HepG2 (cell line): ENCODE data around the gene NME7. TPM values are rescaled to one million over a fixed set of nuclear protein-coding genes. Genes with fewer than 3 reads are reported as not detected.

Source experiments
- ATAC-seq: fragments of 200-7000 bp; cut with Tn5 transposase; 3 replicates; pipeline ENCODE4 v1.9.1; 2020; ENCODE audit warnings: mild to moderate bottlenecking, moderate library complexity
- BruUV-seq: library from RNA; stranded (reverse); fragments of 400-500 nt; replicated peaks from 2 replicates; lab custom pipeline; 2021; lab: Mats Ljungman, UMichigan
- CTCF ChIA-PET: fragments of 300-600 bp; formaldehyde crosslinking; extraction: SDS; loops from one replicate; lab custom pipeline; 2021; ENCODE audit warnings: low total read pairs, inconsistent platforms, low intra/inter-chr PET ratio; lab: Yijun Ruan, JAX
- POLR2A ChIA-PET: fragments of 350-600 bp; sonication (Branson Sonifier 250); formaldehyde crosslinking; loops from one replicate; lab custom pipeline; 2020; ENCODE audit warnings: antibody characterized with exemption, inconsistent platforms; lab: Yijun Ruan, JAX
- DNase-seq: peaks from one replicate; pipeline ENCODE4 v3.0.0-alpha.2; 2015; ENCODE audit warnings: low spot score
- FAIRE-seq: peaks from 3 replicates; lab custom pipeline; 2011; peaks lifted over from hg19 to GRCh38; lab: Jason Lieb, UNC
- H2AFZ ChIP-seq: one replicate; pipeline ENCODE4 v1.6.1; 2011; ENCODE audit warnings: low read length, inconsistent platforms
- H3K27ac ChIP-seq: fragments of 300-600 bp; 3 replicates; pipeline ENCODE4 v1.8.0; 2011; ENCODE audit warnings: mixed run types, mild to moderate bottlenecking, mixed read lengths, low read length, inconsistent platforms; ENCODE audit not compliant: insufficient read depth; ENCODE audit errors: extremely low read length
- H3K27me3 ChIP-seq, 2 experiments: fragments of 200-600 bp in 1 of 2; 2 replicates in 1 of 2; 3 replicates in 1 of 2; pipeline versions ENCODE4 v1.6.0 to v1.8.0; 2011; ENCODE audit warnings: low read length in 2 of 2, mild to moderate bottlenecking in 2 of 2, moderate library complexity in 2 of 2, inconsistent platforms in 1 of 2; ENCODE audit not compliant: insufficient read depth in 2 of 2, control insufficient read depth in 1 of 2
- H3K36me3 ChIP-seq, 2 experiments: fragments of 200-600 bp in 1 of 2; replicated peaks in 1 of 2; 2 replicates in 1 of 2; 3 replicates in 1 of 2; pipeline versions ENCODE4 v1.5.1 to v1.8.0; 2011; ENCODE audit warnings: low read length in 2 of 2, inconsistent platforms in 1 of 2; ENCODE audit not compliant: insufficient read depth in 2 of 2, control insufficient read depth in 1 of 2
- H3K4me1 ChIP-seq: 2 replicates; pipeline ENCODE4 v1.5.1; 2012; ENCODE audit warnings: low read length, inconsistent platforms; ENCODE audit not compliant: insufficient read depth
- H3K4me2 ChIP-seq: 2 replicates; pipeline ENCODE4 v1.6.0; 2011; ENCODE audit warnings: low read depth, low read length, inconsistent platforms
- H3K4me3 ChIP-seq, 3 experiments: fragments of 200-600 bp in 1 of 3; sonication (generic), shearing (Covaris generic) in 1 of 3; replicated peaks in 1 of 3; 2 replicates each; pipeline ENCODE4 v1.5.1; 2011 to 2016; ENCODE audit warnings: low read length in 3 of 3, inconsistent platforms in 2 of 3, low read depth in 2 of 3, mild to moderate bottlenecking in 2 of 3, control low read depth in 1 of 3, mixed read lengths in 1 of 3; ENCODE audit not compliant: insufficient read depth in 1 of 3
- H3K79me2 ChIP-seq: one replicate; pipeline ENCODE4 v1.6.1; 2011; ENCODE audit warnings: low read length, inconsistent platforms; ENCODE audit not compliant: insufficient read depth
- H3K9ac ChIP-seq: 2 replicates; pipeline ENCODE4 v1.6.0; 2011; ENCODE audit warnings: mild to moderate bottlenecking, low read depth, low read length, inconsistent platforms; ENCODE audit not compliant: insufficient read depth
- H3K9me3 ChIP-seq: 2 replicates; pipeline ENCODE4 v1.5.1; 2012; ENCODE audit warnings: mild to moderate bottlenecking, low read length
- H4K20me1 ChIP-seq: 2 replicates; pipeline ENCODE4 v1.6.0; 2011; ENCODE audit warnings: inconsistent platforms, mild to moderate bottlenecking, low read length, moderate library complexity; ENCODE audit not compliant: insufficient read depth
- CHD4 ChIP-seq: fragments of 200-600 bp; sonication (generic); IDR thresholded peaks from 2 replicates; pipeline ENCODE4 v1.7.0; 2017; ENCODE audit warnings: mild to moderate bottlenecking, low read length, borderline replicate concordance
- MXD1 ChIP-seq: sonication (generic); formaldehyde crosslinking; IDR thresholded peaks from 2 replicates; pipeline ENCODE4 v1.4.0; 2020; ENCODE audit warnings: mild to moderate bottlenecking, missing genetic modification reagents
- PHF8 ChIP-seq: sonication (generic); formaldehyde crosslinking; IDR thresholded peaks from 2 replicates; pipeline ENCODE4 v1.5.0; 2020; ENCODE audit warnings: missing genetic modification reagents
- POLR2A ChIP-seq, 2 experiments: IDR thresholded peaks; 2 replicates each; pipeline ENCODE4 v1.6.1; 2011; ENCODE audit warnings: low read depth in 2 of 2, low read length in 2 of 2, mild to moderate bottlenecking in 1 of 2, moderate library complexity in 1 of 2; ENCODE audit not compliant: insufficient read depth in 1 of 2
- POLR2AphosphoS2 ChIP-seq: IDR thresholded peaks from 2 replicates; pipeline ENCODE4 v1.6.1; 2011; ENCODE audit warnings: low read depth, low read length, improper control_type of control experiment
- POLR2G ChIP-seq: fragments of 200-400 bp; formaldehyde crosslinking; IDR thresholded peaks from 2 replicates; pipeline ENCODE4 v1.6.1; 2018; ENCODE audit warnings: mild to moderate bottlenecking, low read depth, low read length, moderate library complexity
- RBFOX2 ChIP-seq: fragments of 200-400 bp; formaldehyde crosslinking; IDR thresholded peaks from 2 replicates; pipeline ENCODE4 v1.6.1; 2017; ENCODE audit warnings: low read depth, mild to moderate bottlenecking, low read length
- RBM22 ChIP-seq: fragments of 200-400 bp; formaldehyde crosslinking; optimal IDR thresholded peaks from 2 replicates; pipeline ENCODE3; 2017; ENCODE audit warnings: mild to moderate bottlenecking, low read length, moderate library complexity
- SP1 ChIP-seq, 2 experiments: fragments of 450-650 bp in 1 of 2; sonication (generic) in 1 of 2; formaldehyde crosslinking in 1 of 2; IDR thresholded peaks; 2 replicates each; pipeline versions ENCODE4 v1.4.0 to v1.6.1; 2016 to 2020; ENCODE audit warnings: missing genetic modification reagents in 1 of 2
- SRSF9 ChIP-seq: fragments of 200-400 bp; formaldehyde crosslinking; IDR thresholded peaks from 2 replicates; pipeline ENCODE4 v1.6.1; 2018; ENCODE audit warnings: borderline replicate concordance, mild to moderate bottlenecking, low read depth, low read length; ENCODE audit not compliant: insufficient read depth, poor library complexity, severe bottlenecking
- TCF7L2 ChIP-seq: IDR thresholded peaks from 2 replicates; pipeline ENCODE4 v1.6.1; 2011; ENCODE audit warnings: mild to moderate bottlenecking, low read depth, low read length, moderate library complexity
- WIZ ChIP-seq: sonication (generic); formaldehyde crosslinking; IDR thresholded peaks from 2 replicates; pipeline ENCODE4 v1.5.1; 2020; ENCODE audit warnings: mild to moderate bottlenecking, missing genetic modification reagents
- ZNF430 ChIP-seq: sonication (generic); formaldehyde crosslinking; IDR thresholded peaks from 2 replicates; pipeline ENCODE4 v1.9.0; 2021; ENCODE audit warnings: mild to moderate bottlenecking, missing genetic modification reagents
- ZSCAN12 ChIP-seq: sonication (generic); formaldehyde crosslinking; IDR thresholded peaks from 2 replicates; pipeline ENCODE4 v1.9.0; 2021; ENCODE audit warnings: mild to moderate bottlenecking, missing genetic modification reagents
- WGBS: methylation state at CpG from one replicate; pipeline ENCODE4 v1.1.6; 2017; ENCODE audit warnings: low lambda C conversion rate; 5-methylcytosine and 5-hydroxymethylcytosine counted together
- in situ Hi-C: cut with HindIII; loops from 2 replicates; pipeline ENCODE4 v1.10.0; 2017; ENCODE audit warnings: low pct_unique_long_range_greater_than_20kb; ENCODE audit not compliant: extremely low pct_ligation_motif_present
- intact Hi-C: fragments of 100-400 bp; cut with micrococcal nuclease; formaldehyde crosslinking; loops from one replicate; pipeline ENCODE4 v1.10.0; 2022; ENCODE audit not compliant: unreplicated experiment
- polyA plus RNA-seq, 8 experiments: library from polyadenylated mRNA; depleted of rRNA in 3 of 8; stranded (reverse) in 7 of 8; unstranded in 1 of 8; fragments of >200 nt; fragmentation: Illumina TruSeq in 4 of 8; extraction: Trizol in 4 of 8; gene quantifications; 2 replicates each; pipeline versions ENCODE4 v1.2.1 to v1.2.3, GENCODE V29; 2011 to 2016; ENCODE audit warnings: low read depth in 4 of 8, missing spikeins in 1 of 8, mixed read lengths in 1 of 8; ENCODE audit not compliant: insufficient read depth in 1 of 8
- total RNA-seq, 5 experiments: library from RNA; depleted of rRNA; stranded (reverse); fragments of >200 nt; fragmentation: Illumina TruSeq; extraction: Trizol; gene quantifications; 2 replicates each; pipeline ENCODE4 v1.2.3, GENCODE V29; 2016; ENCODE audit warnings: low read depth in 1 of 5

The NME7 gene
- total and polyA plus RNA-seq, 2 of the 13 experiments (the other 11 are each of a cell fraction or from before 2014, with no cell fraction given), result 9.4 to 22.5 TPM

DNA sequence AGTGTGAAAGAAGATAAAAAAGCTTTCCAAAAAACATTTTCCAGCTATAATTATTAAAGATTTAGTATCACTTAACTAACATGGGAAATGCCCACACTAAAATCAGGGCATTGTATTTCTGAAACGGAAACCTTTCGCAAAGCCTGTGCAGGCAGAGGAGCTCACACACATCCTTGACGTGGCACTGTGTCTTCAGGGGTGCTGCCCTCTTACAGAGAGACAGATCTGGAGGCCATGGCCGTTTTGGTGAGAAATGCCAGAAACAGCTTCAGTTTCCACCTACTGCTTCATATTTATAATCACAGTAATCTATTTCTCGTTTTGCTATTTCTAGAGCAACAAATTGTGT lies 234.4 kb downstream of the NME7 start:
- no peak overlapping the region for H3K9ac ChIP-seq
- H3K27me3 ChIP-seq, result no peaks in the 10 kb centered on the region
- BruUV-seq, result no TSS peak
- H3K79me2 ChIP-seq, result no peaks in the 10 kb centered on the region
- no peak overlapping the region for H3K4me2 ChIP-seq
- DNase-seq, result no peak
- intact Hi-C loops, result no loop called here
- no peak for FAIRE-seq
- H3K36me3 ChIP-seq, result peaks cover 15 to 41% of the 10 kb centered on the region in 2 experiments
- H3K27ac ChIP-seq, result peak overlapping the region; percentile 7
- in situ Hi-C loops, result no loop called here
- H3K4me1 ChIP-seq, result no peaks in the 10 kb centered on the region
- H2AFZ ChIP-seq, result no peak overlapping the region
- no peak for ATAC-seq
- H3K4me3 ChIP-seq, result no peak overlapping the region
- peak; percentile 35; the same call in 1 of the 2 replicates for TF ChIP-seq POLR2G
- 0 out of 4 replicates have a peak, but pooled peaks of 1 of the 2 experiments have one; percentile 43 for TF ChIP-seq POLR2A (IDR thresholded peaks at IDR 0.05; ENCODE audit: insufficient read depth in 1 of 2, low read depth in 2 of 2, low read length in 2 of 2)
- TF ChIP-seq RBFOX2, result 0 out of 2 replicates have a peak, but pooled peaks have one; percentile 8
- peak; percentile 77 for TF ChIP-seq RBM22
- TF ChIP-seq SP1 (IDR thresholded peaks at IDR 0.05), result no peak
- no peak for TF ChIP-seq SP1 (CRISPR knock-in tag; IDR thresholded peaks at IDR 0.05)
- no peaks in the 10 kb centered on the region for H3K9me3 ChIP-seq
- 92% methylated on average over 5 of the region's 5 CpGs for WGBS
- no peaks in the 10 kb centered on the region for H4K20me1 ChIP-seq
- POLR2A ChIA-PET, result interaction anchor here (0.6 kb wide), 1 partner anchor 353 kb away, joined by 3 read pairs; the partner anchor contains the start of gene SLC19A2
- CTCF ChIA-PET, result no interaction called here

DNA sequence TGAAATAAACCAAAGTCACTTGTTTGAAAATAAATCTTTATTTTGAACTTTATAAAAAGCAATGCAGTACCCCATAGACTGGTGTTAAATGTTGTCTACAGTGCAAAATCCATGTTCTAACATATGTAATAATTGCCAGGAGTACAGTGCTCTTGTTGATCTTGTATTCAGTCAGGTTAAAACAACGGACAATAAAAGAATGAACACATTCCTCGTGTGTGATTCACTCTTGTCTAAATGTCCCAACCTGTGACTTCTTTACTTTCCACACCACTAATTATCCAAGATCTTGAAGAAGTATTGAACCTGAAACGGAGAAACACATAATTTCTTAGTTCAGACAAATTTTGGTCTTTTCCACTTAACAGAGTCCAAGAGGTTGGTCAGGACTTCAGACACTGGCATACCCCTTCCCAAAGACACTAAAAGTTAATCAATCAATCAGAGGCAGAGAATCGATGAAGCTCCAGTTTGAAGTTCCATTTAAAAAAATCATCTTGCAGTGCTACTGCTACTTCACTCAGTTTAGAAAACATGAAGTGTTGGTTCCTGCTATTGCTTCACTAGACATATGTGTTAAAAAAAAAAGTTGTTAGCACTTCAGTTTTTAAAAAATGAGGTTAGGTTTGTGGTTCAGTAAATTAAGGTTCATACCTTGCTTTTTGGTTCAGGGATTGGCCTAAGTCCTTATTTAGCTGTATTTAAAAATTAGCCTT lies 234.9 kb downstream of the NME7 start:
- ATAC-seq (no peak), FAIRE-seq (no peak), DNase-seq (no peak)
- ChIA-PET POLR2A (interaction anchor here (0.6 kb wide), 1 partner anchor 353 kb away, joined by 3 read pairs; the partner anchor contains the start of gene SLC19A2), CTCF (no interaction called here)
- in situ Hi-C loops, result no loop called here
- Histone ChIP-seq H3K9me3 (no peaks in the 10 kb centered on the region), H3K4me1 (no peaks in the 10 kb centered on the region), H3K79me2 (no peaks in the 10 kb centered on the region), H3K4me2 (no peak overlapping the region), H4K20me1 (no peaks in the 10 kb centered on the region), H3K9ac (no peak overlapping the region), H2AFZ (no peak overlapping the region), H3K27ac (peak overlapping the region; percentile 7), H3K36me3 (peaks cover 18 to 47% of the 10 kb centered on the region in 2 experiments), H3K27me3 (no peaks in the 10 kb centered on the region), H3K4me3 (no peak overlapping the region)
- TF ChIP-seq ZNF430 (CRISPR knock-in tag) (no peak), WIZ (no peak), SRSF9 (no peak), POLR2AphosphoS2 (peak; percentile 35), CHD4 (no peak), ZSCAN12 (CRISPR knock-in tag) (no peak), MXD1 (CRISPR knock-in tag) (no peak), TCF7L2 (no peak), PHF8 (CRISPR knock-in tag) (no peak)
- intact Hi-C loops, result no loop called here
- WGBS, result 92% methylated on average over 4 of the region's 4 CpGs
- no TSS peak for BruUV-seq
